Right ventricle myocardium superior (tissue), 1 donor: ENCODE results near the gene MRPL1. TPM values are rescaled to one million over a fixed set of nuclear protein-coding genes. Genes with fewer than 3 reads are reported as not detected.
A peak's percentile ranks its signal among the peaks of the same experiment; 100 is the strongest.
"Not testable (repeated sequence)": the region's sequence is repeated elsewhere in the genome, so short reads cannot be mapped to it uniquely, and the experiment has no call there.

Experiments
- ATAC-seq: fragments of 200-7000 bp; cut with Tn5 transposase; one replicate; pipeline ENCODE4 v1.9.1; 2020; ENCODE audit warnings: mild to moderate bottlenecking; ENCODE audit not compliant: poor library complexity
- DNase-seq: peaks from one replicate; pipeline ENCODE4 v3.0.0-alpha.2; 2020
- intact Hi-C: fragments of 100-400 bp; cut with DNase I; formaldehyde crosslinking; loops from one replicate; pipeline ENCODE4 v1.11.2; 2022
- total RNA-seq: library from RNA; stranded (reverse); fragmentation: NEBNext Ultra II Directional; extraction: Animal tissue kit (Norgen Biotek cat#: 25700); gene quantifications from one replicate; pipeline ENCODE4 v1.2.1, GENCODE V29; 2021
- donor health status: DM: no; HTN: yes; CAD: no; lungs with severe emphysema.

The MRPL1 gene
- total RNA-seq, 1 donor from 2014 or later = 44.8 TPM

- DNase-seq (no peak), ATAC-seq (no peak)
- intact Hi-C loops = no loop called here
These were observed 40.6 kb downstream of the MRPL1 start for GRCh38 chr4:77903186-77903585.

- ATAC-seq = no peak
These were observed 43.1 kb downstream of the MRPL1 start for GRCh38 chr4:77905651-77906263.

GRCh38 chr4:77910676-77911075 is 48.0 kb downstream of the MRPL1 start:
- intact Hi-C loops = no loop called here

More at GRCh38 chr4:77905651-77906263, 43.1 kb downstream of the MRPL1 start:
- no peak for DNase-seq
- intact Hi-C loops = no loop called here

GRCh38 chr4:77911091-77911490 is 48.5 kb downstream of the MRPL1 start:
- ATAC-seq (no peak), DNase-seq (no peak)
- intact Hi-C loops = no loop called here

More at GRCh38 chr4:77910676-77911075, 48.0 kb downstream of the MRPL1 start:
- ATAC-seq = no peak
- DNase-seq = no peak

GRCh38 chr4:77911842-77912450 is 49.3 kb downstream of the MRPL1 start:
- intact Hi-C loops = no loop called here
- DNase-seq = no peak
- no peak for ATAC-seq

- no peak for DNase-seq
These were observed 50.7 kb downstream of the MRPL1 start for GRCh38 chr4:77913348-77913747.

GRCh38 chr4:77917075-77917474 is 54.4 kb downstream of the MRPL1 start:
- intact Hi-C loops = no loop called here
- ATAC-seq = no peak

More at GRCh38 chr4:77913348-77913747, 50.7 kb downstream of the MRPL1 start:
- no peak for ATAC-seq
- intact Hi-C loops = no loop called here

GRCh38 chr4:77917601-77918000 is 55.0 kb downstream of the MRPL1 start:
- intact Hi-C loops = no loop called here
- ATAC-seq (no peak), DNase-seq (no peak)

More at GRCh38 chr4:77917075-77917474, 54.4 kb downstream of the MRPL1 start:
- no peak for DNase-seq

GRCh38 chr4:77920371-77920770 is 57.7 kb downstream of the MRPL1 start:
- intact Hi-C loops = no loop called here

GRCh38 chr4:77921701-77922100 is 59.1 kb downstream of the MRPL1 start:
- intact Hi-C loops = no loop called here
- peak; percentile 34 for ATAC-seq

More at GRCh38 chr4:77920371-77920770, 57.7 kb downstream of the MRPL1 start:
- ATAC-seq (no peak), DNase-seq (no peak)

GRCh38 chr4:77922158-77923094 is 59.8 kb downstream of the MRPL1 start:
- ATAC-seq (no peak), DNase-seq (no peak)
- intact Hi-C loops = no loop called here

More at GRCh38 chr4:77921701-77922100, 59.1 kb downstream of the MRPL1 start:
- no peak for DNase-seq

GRCh38 chr4:77927991-77928925 is 65.6 kb downstream of the MRPL1 start:
- intact Hi-C loops = no loop called here
- no peak for DNase-seq
- ATAC-seq = no peak

- DNase-seq (no peak), ATAC-seq (no peak)
- intact Hi-C loops = no loop called here
These were observed 67.6 kb downstream of the MRPL1 start for GRCh38 chr4:77930154-77930639.

GRCh38 chr4:77930876-77931275 is 68.2 kb downstream of the MRPL1 start:
- ATAC-seq = no peak
- no peak for DNase-seq
- intact Hi-C loops = no loop called here

- no peak for DNase-seq
- ATAC-seq = peak; percentile 34
- intact Hi-C loops = no loop called here
These were observed 69.0 kb downstream of the MRPL1 start for GRCh38 chr4:77931452-77932135.

GRCh38 chr4:77938560-77938959 is 75.9 kb downstream of the MRPL1 start:
- intact Hi-C loops = no loop called here
- DNase-seq (no peak), ATAC-seq (no peak)

GRCh38 chr4:77945929-77946328 is 83.3 kb downstream of the MRPL1 start:
- intact Hi-C loops = not testable (repeated sequence)

GRCh38 chr4:77950203-77950602 is 87.6 kb downstream of the MRPL1 start:
- ATAC-seq (no peak), DNase-seq (no peak)
- intact Hi-C loops = no loop called here

More at GRCh38 chr4:77945929-77946328, 83.3 kb downstream of the MRPL1 start:
- DNase-seq, ATAC-seq: not testable (repeated sequence)
